PFSK-1 (cell line): ENCODE results near the gene FTCDNL1.

Experiments used
- FOXP2 ChIP-seq: optimal IDR thresholded peaks from 2 replicates; pipeline ENCODE3; 2011; ENCODE audit warnings: borderline replicate concordance, control low read depth, inconsistent platforms; ENCODE audit not compliant: insufficient read depth; ENCODE audit errors: extremely low read length, extremely low read depth
- POLR2AphosphoS5 ChIP-seq: IDR thresholded peaks from 2 replicates; pipeline ENCODE4 v1.6.1; 2012; ENCODE audit warnings: low read depth, mild to moderate bottlenecking, control low read depth, low read length, moderate library complexity
- REST ChIP-seq, 2 experiments: IDR thresholded peaks; 2 replicates each; pipeline versions ENCODE4 v1.6.1 to v1.8.0; 2011 to 2012; ENCODE audit warnings: low read depth in 2 of 2, low read length in 2 of 2, control low read depth in 1 of 2, inconsistent platforms in 1 of 2, mild to moderate bottlenecking in 1 of 2, moderate library complexity in 1 of 2; ENCODE audit not compliant: insufficient read depth in 1 of 2
- SIN3A ChIP-seq: IDR thresholded peaks from 2 replicates; pipeline ENCODE4 v1.6.1; 2012; ENCODE audit warnings: mild to moderate bottlenecking, low read length, moderate library complexity, borderline replicate concordance; ENCODE audit not compliant: insufficient read depth
- TAF1 ChIP-seq: IDR thresholded peaks from 2 replicates; pipeline ENCODE4 v1.6.1; 2012; ENCODE audit warnings: low read length, control low read depth, borderline replicate concordance; ENCODE audit not compliant: insufficient read depth

Gene FTCDNL1

GRCh38 chr2:199762963-199763362 lies 88.0 kb downstream of the FTCDNL1 start:
- no peak for TF ChIP-seq SIN3A
- TF ChIP-seq REST (IDR thresholded peaks at IDR 0.05; ENCODE audit: insufficient read depth in 1 of 2, low read depth in 2 of 2, low read length in 2 of 2) = no peak
- TF ChIP-seq POLR2AphosphoS5 = no peak
- no peak for TF ChIP-seq FOXP2
- TF ChIP-seq TAF1 = no peak

GRCh38 chr2:199760574-199760973 lies 90.4 kb downstream of the FTCDNL1 start:
- TF ChIP-seq POLR2AphosphoS5 = no peak
- TF ChIP-seq TAF1 = no peak
- TF ChIP-seq FOXP2 = no peak
- no peak for TF ChIP-seq SIN3A
- TF ChIP-seq REST (IDR thresholded peaks at IDR 0.05; ENCODE audit: insufficient read depth in 1 of 2, low read depth in 2 of 2, low read length in 2 of 2) = no peak

- TF ChIP-seq SIN3A = no peak
- TF ChIP-seq REST (IDR thresholded peaks at IDR 0.05; ENCODE audit: insufficient read depth in 1 of 2, low read depth in 2 of 2, low read length in 2 of 2) = no peak
- TF ChIP-seq POLR2AphosphoS5 = no peak
- TF ChIP-seq TAF1 = no peak
- no peak for TF ChIP-seq FOXP2
Measured at GRCh38 chr2:199757233-199757870, 93.6 kb downstream of the FTCDNL1 start.

GRCh38 chr2:199756743-199757142 lies 94.2 kb downstream of the FTCDNL1 start:
- TF ChIP-seq FOXP2 (no peak), POLR2AphosphoS5 (no peak), SIN3A (no peak), REST (IDR thresholded peaks at IDR 0.05; ENCODE audit: insufficient read depth in 1 of 2, low read depth in 2 of 2, low read length in 2 of 2) (no peak), TAF1 (no peak)

GRCh38 chr2:199756211-199756610 lies 94.8 kb downstream of the FTCDNL1 start:
- no peak for TF ChIP-seq REST (IDR thresholded peaks at IDR 0.05; ENCODE audit: insufficient read depth in 1 of 2, low read depth in 2 of 2, low read length in 2 of 2)
- TF ChIP-seq POLR2AphosphoS5 = no peak
- no peak for TF ChIP-seq FOXP2
- TF ChIP-seq SIN3A = no peak
- TF ChIP-seq TAF1 = no peak
